ENCODE data around the gene DGKI. TPM values are rescaled to one million over a fixed set of nuclear protein-coding genes. Genes with fewer than 3 reads are reported as not detected.
A peak's percentile ranks its signal among the peaks of the same experiment; 100 is the strongest.

Gene DGKI
- total and polyA plus RNA-seq, 12 donors, result 0.12 to 4.6 (median 1.1) TPM

- intact Hi-C loops (cut with DNase I), result no loop called here
- no peak overlapping the region for H3K27ac ChIP-seq
- H3K4me1 ChIP-seq (replicated peaks in 1 of 2), result no peaks in the 10 kb centered on the region
- H3K36me3 ChIP-seq (replicated peaks in 1 of 2), result no peaks in the 10 kb centered on the region
- WGBS, 4 donors, result 31 to 50% (median 41%) methylated on average over 5 of the region's 5 CpGs
- H3K4me3 ChIP-seq, result peak overlapping the region in 1 of 4 donors; percentile 32
- H3K27me3 ChIP-seq, result no peaks in the 10 kb centered on the region
- no peak for DNase-seq
- TF ChIP-seq CTCF (IDR thresholded peaks at IDR 0.05), result no peak
- TF ChIP-seq POLR2A (IDR thresholded peaks at IDR 0.05), result no peak
- no peaks in the 10 kb centered on the region for H3K9me3 ChIP-seq (replicated peaks in 1 of 3)
Observed at GRCh38 chr7:137342828-137343261, 503.9 kb downstream of the DGKI start.

DNA sequence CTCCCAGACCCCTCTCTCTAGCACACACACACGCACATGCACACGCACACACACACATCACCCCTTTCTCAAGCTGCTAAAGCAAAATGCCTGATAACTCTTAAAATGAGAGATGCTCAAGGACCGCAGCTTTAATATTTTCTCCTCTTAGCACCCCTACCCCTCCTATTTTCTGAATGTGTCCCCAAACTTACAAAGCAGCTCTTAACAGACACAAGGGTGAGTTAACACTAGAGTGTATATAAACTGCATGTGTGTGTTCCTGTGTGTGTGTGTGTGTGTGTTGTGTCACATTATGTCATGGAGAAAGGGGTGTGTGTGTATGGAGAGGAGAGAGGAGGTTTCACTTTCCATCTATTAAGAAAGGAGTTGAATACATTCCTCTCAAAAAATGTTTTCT lies 504.5 kb downstream of the DGKI start:
- TF ChIP-seq POLR2A (IDR thresholded peaks at IDR 0.05) (no peak), CTCF (IDR thresholded peaks at IDR 0.05) (no peak)
- H3K9me3 ChIP-seq (replicated peaks in 1 of 3), result no peaks in the 10 kb centered on the region
- H3K27me3 ChIP-seq, result no peaks in the 10 kb centered on the region
- no peak overlapping the region for H3K4me3 ChIP-seq
- DNase-seq, result no peak
- no peaks in the 10 kb centered on the region for H3K36me3 ChIP-seq (replicated peaks in 1 of 2)
- no peaks in the 10 kb centered on the region for H3K4me1 ChIP-seq (replicated peaks in 1 of 2)
- WGBS, 4 donors, result 47 to 84% (median 61%) methylated on average over 3 of the region's 3 CpGs
- no peak overlapping the region for H3K27ac ChIP-seq
- intact Hi-C loops (cut with DNase I), result no loop called here

DNA sequence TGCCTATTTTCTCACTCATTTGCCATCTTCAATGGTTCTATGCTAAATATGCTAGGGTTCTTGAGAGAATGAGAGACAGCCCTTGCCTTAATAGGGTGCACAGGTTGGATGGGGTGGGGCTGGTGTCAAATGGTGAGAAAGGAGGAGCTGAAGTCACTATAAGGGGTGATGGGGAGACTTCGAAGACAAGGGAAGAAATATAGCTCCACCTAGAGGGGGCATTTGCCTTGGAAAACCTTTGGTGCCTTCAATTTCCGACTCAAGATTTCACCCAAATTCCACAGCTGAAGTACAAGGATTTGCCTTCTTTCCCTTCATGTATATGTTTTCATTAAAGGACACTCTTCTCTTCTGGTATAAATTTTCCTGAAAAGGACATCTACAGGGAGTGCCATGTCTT lies 508.9 kb downstream of the DGKI start:
- Histone ChIP-seq H3K4me3 (no peak overlapping the region), H3K9me3 (replicated peaks in 1 of 3) (no peaks in the 10 kb centered on the region), H3K36me3 (replicated peaks in 1 of 2) (no peaks in the 10 kb centered on the region), H3K4me1 (replicated peaks in 1 of 2) (no peaks in the 10 kb centered on the region), H3K27me3 (no peaks in the 10 kb centered on the region), H3K27ac (no peak overlapping the region)
- TF ChIP-seq CTCF (IDR thresholded peaks at IDR 0.05) (peak in 1 of 6 experiments; percentile 10), POLR2A (IDR thresholded peaks at IDR 0.05) (no peak)
- no peak for DNase-seq
- 51 to 73% (median 63%) methylated on average over 2 of the region's 2 CpGs for WGBS, 4 donors
- intact Hi-C loops (cut with DNase I), result no loop called here

- Histone ChIP-seq H3K36me3 (replicated peaks in 1 of 2) (no peaks in the 10 kb centered on the region), H3K4me1 (replicated peaks in 1 of 2) (no peaks in the 10 kb centered on the region), H3K27ac (no peak overlapping the region), H3K4me3 (no peak overlapping the region), H3K9me3 (replicated peaks in 1 of 3) (no peaks in the 10 kb centered on the region), H3K27me3 (no peaks in the 10 kb centered on the region)
- intact Hi-C loops (cut with DNase I), result no loop called here
- 75 to 86% (median 81%) methylated on average over 4 of the region's 4 CpGs for WGBS, 4 donors
- DNase-seq, result no peak
- TF ChIP-seq CTCF (IDR thresholded peaks at IDR 0.05) (no peak), POLR2A (IDR thresholded peaks at IDR 0.05) (no peak)
Observed at GRCh38 chr7:137335814-137336213, 511.0 kb downstream of the DGKI start.
